Motor neuron (in vitro differentiated cells): Measurements from ENCODE around the gene GOLGA2. TPM values are rescaled to one million over a fixed set of nuclear protein-coding genes. Genes with fewer than 3 reads are reported as not detected.
"Not testable (repeated sequence)": the region's sequence is repeated elsewhere in the genome, so short reads cannot be mapped to it uniquely, and the experiment has no call there.

Source experiments
- ATAC-seq, 8 experiments: fragments of 200-7000 bp; cut with Tn5 transposase; replicated peaks in 6 of 8; 2 replicates each; pipeline ENCODE4 v1.8.0; 2021; ENCODE audit warnings: mild to moderate bottlenecking in 8 of 8, moderate library complexity in 8 of 8
- H3K27ac ChIP-seq, 2 donors: fragments of 250-450 bp; sonication (Bioruptor Pico); 2 replicates each; pipeline ENCODE4 v1.9.0; 2021; ENCODE audit warnings: antibody characterized with exemption in 2 of 2, mild to moderate bottlenecking in 2 of 2, moderate library complexity in 1 of 2
- H3K4me1 ChIP-seq, 2 donors: fragments of 250-450 bp; sonication (Bioruptor Pico); replicated peaks in 1 of 2; 2 replicates each; pipeline ENCODE4 v1.6.1; 2021; ENCODE audit warnings: antibody characterized with exemption in 2 of 2, mild to moderate bottlenecking in 2 of 2, moderate library complexity in 1 of 2
- H3K4me3 ChIP-seq, 5 donors: fragments of 250-450 bp; sonication (Bioruptor Pico); 2 replicates each; pipeline ENCODE4 v1.9.0; 2021; ENCODE audit warnings: antibody characterized with exemption in 5 of 5, mild to moderate bottlenecking in 5 of 5, moderate library complexity in 4 of 5
- WGBS, 10 experiments: fragments of 450-650 bp; shearing (Covaris generic); methylation state at CpG; one replicate each; pipeline ENCODE4 v1.0.0; 2022; 5-methylcytosine and 5-hydroxymethylcytosine counted together
- in situ Hi-C, 9 experiments: fragments of 400-800 bp; cut with MboI; loops; one replicate each; pipeline ENCODE4 v1.15.0; 2021; ENCODE audit warnings: low sequenced_read_pairs in 9 of 9, low pct_unique_long_range_greater_than_20kb in 2 of 9; ENCODE audit not compliant: unreplicated experiment in 9 of 9
- total RNA-seq, 8 experiments: library from RNA; unstranded; fragments of 300-600 nt; gene quantifications; 2 replicates each; pipeline versions ENCODE4 v1.2.3 to v1.2.4, GENCODE V29; 2022

Gene GOLGA2
- total RNA-seq, 8 experiments from 2014 or later = 41.0 to 109 (median 91.7) TPM

DNA sequence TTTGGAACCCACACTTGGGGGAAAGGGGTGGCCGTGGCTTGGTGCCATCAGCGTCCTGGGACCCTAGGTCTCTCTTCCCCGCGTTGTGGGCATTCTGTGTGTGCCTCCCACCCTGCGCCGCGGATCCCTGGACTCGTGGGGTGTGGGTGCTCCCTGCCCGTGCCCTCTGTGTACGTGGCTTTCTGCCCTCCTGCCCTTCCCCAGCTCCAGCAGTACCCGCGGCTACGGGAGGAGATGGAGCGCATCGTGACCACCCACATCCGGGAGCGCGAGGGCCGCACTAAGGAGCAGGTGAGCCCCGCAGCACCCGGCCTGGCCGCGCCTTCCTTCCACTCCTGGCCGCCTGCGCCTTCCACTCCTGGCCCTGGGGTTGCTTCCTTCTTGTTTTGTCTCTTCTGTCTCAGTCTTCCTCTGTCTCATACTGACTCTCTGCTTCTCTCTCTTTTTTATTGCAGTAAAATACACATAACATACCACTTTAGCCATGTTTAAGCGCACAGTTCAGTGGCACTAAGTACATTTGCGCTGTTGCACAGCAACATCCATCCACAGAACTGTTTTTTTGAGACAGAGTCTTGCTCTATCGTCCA lies 41.9 kb downstream of the GOLGA2 start:
- H3K4me3 ChIP-seq = no peak overlapping the region
- in situ Hi-C loops = no loop called here
- H3K4me1 ChIP-seq = no peaks in the 10 kb centered on the region
- no peak overlapping the region for H3K27ac ChIP-seq
- ATAC-seq = peak in 2 of 8 experiments; percentile 17 to 34
- WGBS, 10 experiments = 0 to 100% (median 90%) methylated on average over 1 to 12 of the region's 28 CpGs; no CpG with 5 or more reads in 2 of the 10 experiments

DNA sequence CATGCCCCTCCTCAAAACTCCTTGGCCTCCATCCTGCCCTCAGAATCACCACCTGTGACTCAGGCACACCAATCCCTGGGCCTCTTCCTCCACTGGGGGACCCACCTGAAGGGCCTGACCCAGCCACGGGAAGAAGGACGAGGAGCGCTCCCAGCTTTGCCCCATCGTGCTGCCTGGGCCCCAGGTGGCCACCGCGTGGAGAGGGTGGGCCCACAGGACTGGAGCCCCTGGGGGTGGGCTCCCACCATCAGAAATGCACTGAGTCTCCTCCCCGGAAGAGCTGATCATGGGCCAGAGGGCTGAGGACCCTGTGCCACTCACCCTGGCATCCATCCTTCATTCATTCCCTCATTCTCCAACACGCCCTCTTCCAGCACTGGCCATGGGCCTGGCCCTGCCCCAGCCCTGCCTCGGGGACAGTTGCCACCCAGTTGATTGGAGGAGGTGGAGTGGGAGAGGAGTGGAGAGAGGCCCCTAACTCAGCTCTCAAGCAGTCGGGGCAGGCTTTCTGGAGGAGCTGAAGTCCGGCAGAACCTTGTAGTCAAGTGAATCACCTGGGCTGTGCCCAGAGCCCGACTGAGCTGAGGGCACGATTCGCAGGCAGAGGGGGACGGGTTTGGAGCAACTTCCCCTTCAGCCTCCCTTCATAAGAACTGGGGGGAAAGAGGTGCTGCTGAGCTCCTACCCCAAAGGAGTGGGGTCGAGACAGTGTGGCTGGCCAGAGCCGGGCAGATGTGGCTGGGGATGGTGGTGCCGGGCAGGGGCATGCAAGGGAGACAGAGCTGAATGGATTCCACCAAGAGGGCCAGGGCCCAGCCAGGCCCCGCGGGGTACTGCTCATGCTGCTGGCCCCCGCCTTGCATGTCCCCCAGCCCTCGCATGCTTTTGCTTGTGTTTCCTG lies 43.0 kb downstream of the GOLGA2 start:
- no peak overlapping the region for H3K4me3 ChIP-seq
- ATAC-seq = peak in 6 of 8 experiments; percentile 8 to 38 (median 29)
- H3K27ac ChIP-seq = no peak overlapping the region
- in situ Hi-C loops = no loop called here
- no peaks in the 10 kb centered on the region for H3K4me1 ChIP-seq
- WGBS, 10 experiments = 53 to 100% (median 92%) methylated on average over 1 to 9 of the region's 22 CpGs; no CpG with 5 or more reads in 4 of the 10 experiments

DNA sequence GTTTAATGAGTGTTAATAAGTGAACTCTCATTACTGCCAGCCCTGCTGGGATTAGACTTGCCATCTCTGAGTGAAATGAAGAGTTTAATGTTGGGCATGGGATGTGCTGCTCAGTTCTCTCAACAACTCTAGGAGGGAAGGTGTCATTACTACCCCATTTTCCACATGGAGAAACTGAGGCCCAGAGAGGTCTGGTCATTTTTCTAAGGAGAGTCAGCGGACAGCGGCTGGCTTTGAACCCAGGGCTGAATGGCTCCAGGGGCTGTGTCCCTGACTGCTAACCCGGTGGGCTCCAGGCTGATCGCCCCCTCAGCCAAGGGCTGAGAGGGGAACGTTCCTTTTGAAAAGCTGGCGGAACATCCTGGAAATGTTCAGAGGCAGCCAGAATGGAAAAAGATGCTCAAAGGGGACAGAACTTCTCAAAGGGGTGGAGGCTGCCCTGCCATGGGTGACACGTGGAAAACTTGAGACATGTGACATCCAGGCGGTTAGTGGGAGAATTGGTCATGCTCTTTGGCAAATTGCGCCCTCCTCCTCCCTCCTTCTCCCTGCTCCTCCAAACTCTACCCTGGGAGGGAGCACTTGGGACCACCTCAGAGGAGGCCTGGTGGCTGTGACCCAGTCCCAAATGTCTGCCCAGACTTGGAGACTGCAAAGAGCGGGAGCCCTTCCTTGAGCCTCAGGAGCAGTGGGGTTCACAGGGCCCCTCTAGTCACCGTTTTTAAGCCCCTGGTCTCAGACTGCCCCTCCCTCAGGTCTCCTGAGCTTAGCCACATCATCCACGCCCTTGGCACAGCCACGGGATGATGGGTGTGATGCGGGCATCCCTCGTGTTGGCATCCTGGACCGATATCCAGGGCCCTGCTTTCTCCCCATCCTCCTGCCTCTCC lies 43.9 kb downstream of the GOLGA2 start:
- in situ Hi-C loops = no loop called here
- peak in 7 of 8 experiments; percentile 14 to 73 (median 19) for ATAC-seq
- Histone ChIP-seq H3K4me3 (no peak overlapping the region), H3K27ac (no peak overlapping the region), H3K4me1 (no peaks in the 10 kb centered on the region)
- WGBS, 10 experiments = 20 to 100% (median 83%) methylated on average over 1 to 6 of the region's 16 CpGs; no CpG with 5 or more reads in 5 of the 10 experiments

DNA sequence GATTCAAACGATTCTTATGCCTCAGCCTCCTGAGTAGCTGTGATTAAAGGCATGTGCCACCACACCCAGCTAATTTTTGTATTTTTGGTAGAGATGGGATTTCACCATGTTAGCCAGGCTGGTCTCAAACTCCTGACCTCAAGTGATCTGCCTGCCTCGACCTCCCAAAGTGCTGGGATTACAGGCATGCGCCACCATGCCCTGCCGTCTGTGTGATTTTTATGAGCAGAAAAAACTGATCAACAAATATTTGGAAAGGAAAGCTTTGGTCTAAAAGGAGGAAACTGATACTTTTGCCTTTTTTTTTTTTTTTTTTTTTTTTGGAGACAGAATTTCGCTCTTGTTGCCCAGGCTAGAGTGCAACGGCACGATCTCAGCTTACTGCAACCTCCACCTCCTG lies 44.9 kb downstream of the GOLGA2 start:
- ATAC-seq, H3K4me1 ChIP-seq, H3K4me3 ChIP-seq, in situ Hi-C loops, H3K27ac ChIP-seq: not testable (repeated sequence)
- WGBS, 10 experiments = 31 to 100% (median 83%) methylated on average over 1 to 5 of the region's 7 CpGs; no CpG with 5 or more reads in 2 of the 10 experiments

DNA sequence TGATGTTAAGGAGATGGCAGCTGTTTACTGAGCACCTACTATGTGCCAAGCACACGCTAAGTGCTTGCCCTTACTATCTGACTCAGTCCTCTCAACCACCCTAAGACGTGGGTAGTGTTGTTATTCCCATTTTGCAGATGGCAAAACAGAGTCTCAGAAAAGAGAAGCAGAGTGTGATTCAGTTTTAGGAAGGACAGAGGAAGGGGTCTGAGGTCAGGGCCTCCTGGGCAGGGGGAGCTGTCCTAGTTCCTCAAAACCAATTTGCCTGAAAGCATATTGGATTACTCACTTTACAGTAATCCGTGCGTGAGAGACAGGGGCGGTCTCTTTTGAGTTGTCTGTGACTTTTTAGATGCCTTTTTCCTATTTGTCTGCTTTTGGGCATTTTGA lies 49.4 kb downstream of the GOLGA2 start:
- no peak overlapping the region for H3K4me3 ChIP-seq
- in situ Hi-C loops = no loop called here
- WGBS, 10 experiments = 79 to 100% (median 97%) methylated on average over 1 to 5 of the region's 5 CpGs; no CpG with 5 or more reads in 6 of the 10 experiments
- no peaks in the 10 kb centered on the region for H3K4me1 ChIP-seq
- H3K27ac ChIP-seq = no peak overlapping the region
- ATAC-seq = no peak

DNA sequence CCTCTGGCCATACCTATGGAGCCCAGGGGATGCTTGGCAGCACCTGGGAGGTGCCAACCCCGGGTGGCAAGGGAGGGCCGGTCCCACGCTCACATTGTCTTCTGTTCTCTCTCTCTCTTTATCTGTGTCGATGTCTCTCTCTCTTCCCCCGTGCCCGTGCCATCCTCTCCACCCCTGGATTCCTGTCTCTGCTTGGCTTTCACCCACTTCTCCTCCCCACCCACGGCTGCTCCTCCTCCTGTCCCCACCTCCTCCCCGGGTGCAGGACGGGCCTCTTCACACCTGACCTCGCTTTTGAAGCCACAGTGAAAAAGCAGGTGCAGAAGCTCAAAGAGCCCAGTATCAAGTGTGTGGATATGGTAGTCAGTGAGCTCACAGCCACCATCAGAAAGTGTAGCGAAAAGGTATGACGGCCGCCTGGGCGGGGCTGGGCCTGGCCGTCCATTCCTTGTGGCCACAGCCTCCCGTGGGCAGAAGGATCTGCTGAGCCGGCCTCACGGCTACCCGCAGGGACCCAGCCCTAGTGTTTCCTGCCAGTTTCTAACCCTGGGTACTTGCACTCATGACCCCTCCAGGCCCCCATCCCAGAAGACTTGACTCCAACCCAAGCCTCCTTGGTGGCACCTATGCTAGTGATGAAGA lies 49.9 kb downstream of the GOLGA2 start:
- WGBS, 10 experiments = 88% methylated on average over 5 of the region's 19 CpGs; no CpG with 5 or more reads in 9 of the 10 experiments
- in situ Hi-C loops = no loop called here
- no peaks in the 10 kb centered on the region for H3K4me1 ChIP-seq

DNA sequence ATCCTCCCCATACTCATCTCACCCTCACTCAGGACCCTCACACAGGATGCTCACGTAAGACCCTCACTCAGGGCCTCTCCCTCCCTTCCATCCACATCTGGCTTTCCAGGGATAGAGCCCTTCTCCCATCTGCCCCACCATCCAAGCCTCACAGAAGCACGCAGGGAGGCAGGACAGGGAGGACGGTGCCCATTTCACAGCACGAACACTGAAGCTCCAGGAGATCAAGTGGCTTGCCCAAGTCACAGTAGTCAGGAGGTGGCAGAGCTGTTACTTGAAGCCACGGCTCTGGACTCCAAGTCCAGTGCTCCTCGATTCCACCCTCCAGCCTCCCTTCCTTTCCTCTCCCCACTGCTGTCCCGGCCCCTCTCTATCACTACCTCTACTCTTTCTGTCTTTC lies 50.9 kb downstream of the GOLGA2 start:
- 40 to 100% (median 100%) methylated on average over 1 to 2 of the region's 7 CpGs; no CpG with 5 or more reads in 5 of the 10 experiments for WGBS, 10 experiments
- peak in 3 of 8 experiments; percentile 5 to 9 (median 5) for ATAC-seq
- in situ Hi-C loops = no loop called here

More for the DNA sequence above, 49.9 kb downstream of the GOLGA2 start:
- peak in 4 of 8 experiments; percentile 9 to 24 (median 16) for ATAC-seq
- Histone ChIP-seq H3K27ac (no peak overlapping the region), H3K4me3 (no peak overlapping the region)

DNA sequence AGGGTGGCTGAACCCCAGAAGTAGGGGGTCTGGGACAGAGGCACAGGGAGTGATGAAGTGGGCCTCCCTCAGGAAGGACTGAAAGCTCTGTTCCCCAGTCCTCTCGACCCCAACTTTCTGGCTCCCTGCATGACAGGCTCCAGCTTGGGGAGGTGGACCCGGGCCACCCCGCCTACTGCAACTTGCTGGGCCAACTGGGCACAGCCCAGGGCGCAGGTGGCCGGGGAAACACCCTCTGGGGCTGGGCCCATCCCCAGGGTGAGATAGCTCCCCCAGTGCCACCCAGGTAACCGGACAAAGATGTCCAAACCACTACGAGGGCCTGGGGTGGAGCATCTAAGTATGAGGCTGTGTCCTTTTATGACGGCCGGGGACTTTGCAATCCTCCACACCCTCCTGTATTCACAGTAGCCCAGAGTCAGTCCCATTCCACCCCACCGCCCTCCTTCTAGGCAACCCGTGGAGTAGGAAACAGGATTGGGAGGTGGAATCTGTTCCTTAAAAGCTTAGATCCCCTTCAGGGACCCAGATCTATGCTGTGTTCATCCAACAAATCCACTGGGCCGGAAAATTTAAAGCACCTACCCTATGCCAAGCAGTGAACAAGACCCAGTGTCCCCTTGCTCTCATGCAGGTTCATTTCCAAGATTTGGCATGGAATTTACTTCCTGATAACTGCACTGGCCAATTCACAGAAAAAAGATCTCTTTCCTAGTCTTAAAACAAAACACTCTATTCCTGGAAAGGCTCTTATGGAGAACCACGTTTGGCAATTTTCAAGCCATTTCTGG lies 52.7 kb downstream of the GOLGA2 start:
- in situ Hi-C loops = no loop called here
- H3K4me1 ChIP-seq = peaks cover 7 to 8% of the 10 kb centered on the region in 2 donors
- peak in 1 of 8 experiments; percentile 9 for ATAC-seq
- H3K27ac ChIP-seq = no peak overlapping the region
- H3K4me3 ChIP-seq = no peak overlapping the region
- 70 to 100% (median 94%) methylated on average over 1 to 4 of the region's 13 CpGs; no CpG with 5 or more reads in 3 of the 10 experiments for WGBS, 10 experiments

More for the DNA sequence above, 50.9 kb downstream of the GOLGA2 start:
- no peak overlapping the region for H3K4me3 ChIP-seq
- no peaks in the 10 kb centered on the region for H3K4me1 ChIP-seq
- H3K27ac ChIP-seq = no peak overlapping the region

DNA sequence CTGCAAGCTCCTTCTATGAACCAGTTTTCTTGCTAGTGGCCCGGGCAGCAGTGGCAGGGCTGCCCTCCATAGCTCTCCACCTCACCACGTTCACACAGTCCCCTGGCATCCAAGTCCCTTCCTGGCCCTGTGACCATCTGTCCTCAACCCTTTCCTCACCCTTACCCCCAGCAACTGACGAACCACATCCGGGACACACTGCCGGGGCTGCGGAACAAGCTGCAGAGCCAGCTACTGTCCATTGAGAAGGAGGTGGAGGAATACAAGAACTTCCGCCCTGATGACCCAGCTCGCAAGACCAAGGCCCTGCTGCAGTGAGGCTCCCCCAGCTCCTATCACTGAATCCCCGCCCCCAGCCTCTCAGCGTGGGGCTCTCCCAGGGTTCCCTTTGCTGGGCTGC lies 53.8 kb downstream of the GOLGA2 start:
- no peak for ATAC-seq
- H3K4me3 ChIP-seq = no peak overlapping the region
- WGBS, 10 experiments = 75 to 100% (median 88%) methylated on average over 1 to 3 of the region's 10 CpGs; no CpG with 5 or more reads in 6 of the 10 experiments
- in situ Hi-C loops = no loop called here
- H3K4me1 ChIP-seq = peaks cover 15% of the 10 kb centered on the region in 2 donors
- no peak overlapping the region for H3K27ac ChIP-seq

DNA sequence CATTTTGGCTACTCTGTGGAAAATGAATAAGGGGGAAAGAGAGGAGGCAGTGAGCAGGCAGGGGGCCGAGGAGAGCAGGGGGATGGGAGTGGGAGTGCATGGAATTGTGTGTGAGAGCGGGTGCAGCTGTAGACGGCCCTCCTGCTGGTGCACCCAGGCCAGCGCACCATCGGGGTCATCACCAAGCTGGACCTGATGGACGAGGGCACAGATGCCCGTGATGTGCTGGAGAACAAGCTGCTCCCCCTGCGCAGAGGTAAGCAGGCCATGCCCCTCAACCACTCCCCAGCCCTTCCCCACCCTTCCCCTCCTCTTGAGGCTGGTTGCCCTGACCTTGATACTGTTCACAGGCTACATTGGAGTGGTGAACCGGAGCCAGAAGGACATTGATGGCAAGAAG lies 56.0 kb downstream of the GOLGA2 start:
- Histone ChIP-seq H3K4me3 (no peak overlapping the region), H3K27ac (no peak overlapping the region), H3K4me1 (peaks cover 35 to 37% of the 10 kb centered on the region in 2 donors)
- in situ Hi-C loops = no loop called here
- WGBS, 10 experiments = 100% methylated on average over 1 of the region's 9 CpGs; no CpG with 5 or more reads in 8 of the 10 experiments
- ATAC-seq = no peak

DNA sequence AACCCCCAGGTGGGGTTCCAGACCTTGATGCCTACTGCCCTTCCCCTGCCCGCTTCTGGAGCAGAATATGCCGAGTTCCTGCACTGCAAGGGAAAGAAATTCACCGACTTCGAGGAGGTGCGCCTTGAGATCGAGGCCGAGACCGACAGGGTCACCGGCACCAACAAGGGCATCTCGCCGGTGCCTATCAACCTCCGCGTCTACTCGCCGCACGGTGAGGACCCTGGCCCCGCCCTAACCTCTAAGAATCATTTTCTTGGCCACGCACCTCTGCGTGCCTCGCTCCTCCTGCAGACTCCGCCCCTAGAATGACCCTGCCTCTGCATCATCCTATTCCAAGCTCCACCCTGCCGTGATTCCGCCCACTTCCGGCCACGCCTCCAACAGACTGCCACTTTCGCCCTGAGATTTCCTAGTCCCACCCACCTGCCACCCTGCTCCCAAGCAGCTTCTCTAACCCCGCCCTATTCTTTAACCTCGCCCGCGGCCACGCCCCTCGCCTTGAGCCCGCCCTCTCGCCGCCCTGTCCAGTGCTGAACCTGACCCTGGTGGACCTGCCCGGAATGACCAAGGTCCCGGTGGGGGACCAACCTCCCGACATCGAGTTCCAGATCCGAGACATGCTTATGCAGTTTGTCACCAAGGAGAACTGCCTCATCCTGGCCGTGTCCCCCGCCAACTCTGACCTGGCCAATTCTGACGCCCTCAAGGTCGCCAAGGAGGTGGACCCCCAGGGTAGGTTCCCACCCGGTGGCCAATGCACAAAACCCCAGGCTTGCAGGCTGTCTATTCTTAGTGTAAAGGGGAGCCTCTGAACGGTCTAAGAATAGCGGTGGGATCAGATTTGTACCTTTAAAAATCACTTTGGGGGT lies 57.1 kb downstream of the GOLGA2 start:
- in situ Hi-C loops = no loop called here
- H3K4me1 ChIP-seq = peaks cover 35 to 39% of the 10 kb centered on the region in 2 donors
- 28 to 100% (median 79%) methylated on average over 1 to 7 of the region's 47 CpGs; no CpG with 5 or more reads in 2 of the 10 experiments for WGBS, 10 experiments
- H3K4me3 ChIP-seq = peak overlapping the region; percentile 3 to 21 (median 16)
- ATAC-seq = peak; percentile 41 to 98 (median 82)
- peak overlapping the region; percentile 77 to 79 for H3K27ac ChIP-seq
